Gastrocnemius medialis (tissue), 4 donors: Measurements from ENCODE around the gene AGPS.

Experiments
- CTCF ChIP-seq, 5 experiments: fragments of 450-650 bp in 3 of 5; fragments of 200-600 bp in 2 of 5; sonication (generic) in 2 of 5; IDR thresholded peaks in 4 of 5; conservative IDR thresholded peaks in 1 of 5; 1 replicate in 4 of 5; 2 replicates in 1 of 5; pipeline ENCODE4 v1.5.1; 2016 to 2019; ENCODE audit warnings: antibody characterized with exemption in 5 of 5, mild to moderate bottlenecking in 3 of 5, moderate library complexity in 3 of 5
- POLR2A ChIP-seq, 2 donors: fragments of 450-650 bp; IDR thresholded peaks; one replicate each; pipeline ENCODE4 v1.6.1; 2017; ENCODE audit warnings: antibody characterized with exemption in 2 of 2, mild to moderate bottlenecking in 2 of 2, moderate library complexity in 2 of 2

GRCh38 chr2:177506505-177506904 is 113.9 kb downstream of the AGPS start:
- TF ChIP-seq CTCF (IDR thresholded peaks at IDR 0.05 in 4 of 5, conservative IDR thresholded peaks at IDR 0.05 in 1 of 5) (no peak), POLR2A (IDR thresholded peaks at IDR 0.05) (no peak)
